H9 (cell line): ENCODE data around the gene ITGB6. TPM values are rescaled to one million over a fixed set of nuclear protein-coding genes. Genes with fewer than 3 reads are reported as not detected.

ENCODE experiments used
- DNase-seq: peaks from one replicate; pipeline ENCODE4 v3.0.0-alpha.2; 2017
- H2AFZ ChIP-seq: one replicate; pipeline ENCODE4 v1.6.1; 2013; ENCODE audit warnings: mild to moderate bottlenecking, low read length, control low read depth, moderate library complexity
- H2AK5ac ChIP-seq: 2 replicates; pipeline ENCODE4 v1.6.1; 2013; ENCODE audit warnings: low read length, control low read depth, mixed read lengths; ENCODE audit not compliant: insufficient read length
- H2BK120ac ChIP-seq: one replicate; pipeline ENCODE4 v1.6.1; 2013; ENCODE audit warnings: low read depth, mild to moderate bottlenecking, low read length, control low read depth, inconsistent platforms; ENCODE audit not compliant: poor library complexity, severe bottlenecking
- H2BK12ac ChIP-seq: 2 replicates; pipeline ENCODE4 v1.6.1; 2013; ENCODE audit warnings: low read length, control low read depth, mixed read lengths, low read depth; ENCODE audit not compliant: insufficient read length
- H2BK15ac ChIP-seq: 2 replicates; pipeline ENCODE4 v1.6.1; 2013; ENCODE audit warnings: low read depth, low read length, control low read depth
- H2BK20ac ChIP-seq: one replicate; pipeline ENCODE4 v1.6.1; 2013; ENCODE audit warnings: low read depth, mild to moderate bottlenecking, low read length, control low read depth, inconsistent platforms; ENCODE audit not compliant: poor library complexity, severe bottlenecking
- H2BK5ac ChIP-seq: 2 replicates; pipeline ENCODE4 v1.6.1; 2013; ENCODE audit warnings: low read length, control low read depth, mixed read lengths; ENCODE audit not compliant: insufficient read length
- H3K14ac ChIP-seq: 2 replicates; pipeline ENCODE4 v1.6.1; 2013; ENCODE audit warnings: low read length, control low read depth; ENCODE audit not compliant: insufficient read depth
- H3K18ac ChIP-seq: 2 replicates; pipeline ENCODE4 v1.6.1; 2013; ENCODE audit warnings: low read depth, mild to moderate bottlenecking, mixed read lengths, low read length, control low read depth; ENCODE audit not compliant: insufficient read length
- H3K23ac ChIP-seq: 2 replicates; pipeline ENCODE4 v1.6.1; 2013; ENCODE audit warnings: low read length, control low read depth, mixed read lengths, low read depth; ENCODE audit not compliant: insufficient read length
- H3K23me2 ChIP-seq: 2 replicates; pipeline ENCODE4 v1.6.1; 2013; ENCODE audit warnings: low read depth, mild to moderate bottlenecking, mixed read lengths, low read length, control low read depth; ENCODE audit not compliant: insufficient read length, poor library complexity, severe bottlenecking
- H3K27ac ChIP-seq: 2 replicates; pipeline ENCODE4 v1.5.1; 2013; ENCODE audit warnings: low read length, control low read depth, mixed read lengths, low read depth; ENCODE audit not compliant: insufficient read length
- H3K27me3 ChIP-seq: 2 replicates; pipeline ENCODE4 v1.6.1; 2013; ENCODE audit warnings: low read length, control low read depth, inconsistent platforms; ENCODE audit not compliant: insufficient read depth
- H3K4ac ChIP-seq: 2 replicates; pipeline ENCODE4 v1.6.1; 2013; ENCODE audit warnings: low read depth, mild to moderate bottlenecking, control low read depth, inconsistent platforms, low read length, moderate library complexity
- H3K4me1 ChIP-seq: 2 replicates; pipeline ENCODE4 v1.6.1; 2013; ENCODE audit warnings: low read length, control low read depth, inconsistent platforms; ENCODE audit not compliant: insufficient read depth
- H3K4me2 ChIP-seq: 2 replicates; pipeline ENCODE4 v1.6.1; 2013; ENCODE audit warnings: low read length, control low read depth, mixed read lengths; ENCODE audit not compliant: insufficient read length, insufficient read depth
- H3K56ac ChIP-seq: 2 replicates; pipeline ENCODE4 v1.6.1; 2013; ENCODE audit warnings: low read depth, mild to moderate bottlenecking, mixed read lengths, low read length, control low read depth; ENCODE audit not compliant: insufficient read length
- H3K79me1 ChIP-seq: 2 replicates; pipeline ENCODE4 v1.6.1; 2013; ENCODE audit warnings: low read depth, mild to moderate bottlenecking, moderate library complexity, low read length, control low read depth, inconsistent platforms; ENCODE audit not compliant: insufficient read depth, poor library complexity, severe bottlenecking
- H3K79me2 ChIP-seq: 2 replicates; pipeline ENCODE4 v1.6.1; 2013; ENCODE audit warnings: low read length, control low read depth, inconsistent platforms; ENCODE audit not compliant: insufficient read depth
- H3K9ac ChIP-seq: 2 replicates; pipeline ENCODE4 v1.6.1; 2013; ENCODE audit warnings: low read length, control low read depth, mixed read lengths; ENCODE audit not compliant: insufficient read length; ENCODE audit errors: extremely low read depth
- H3K9me3 ChIP-seq: one replicate; pipeline ENCODE4 v1.6.1; 2013; ENCODE audit warnings: low read depth, low read length, inconsistent platforms; ENCODE audit not compliant: control insufficient read depth
- H3T11ph ChIP-seq: one replicate; pipeline ENCODE4 v1.6.1; 2013; ENCODE audit warnings: mild to moderate bottlenecking, low read length, control low read depth, inconsistent platforms
- H4K20me1 ChIP-seq: one replicate; pipeline ENCODE4 v1.6.1; 2013; ENCODE audit not compliant: control insufficient read depth, insufficient read length, insufficient read depth
- H4K5ac ChIP-seq: 2 replicates; pipeline ENCODE4 v1.6.1; 2013; ENCODE audit warnings: low read depth, mild to moderate bottlenecking, mixed read lengths, low read length, control low read depth; ENCODE audit not compliant: insufficient read length
- H4K8ac ChIP-seq: replicated peaks from 2 replicates; pipeline ENCODE4 v1.6.1; 2013; ENCODE audit warnings: low read length, control low read depth, mixed read lengths, low read depth; ENCODE audit not compliant: insufficient read length
- H4K91ac ChIP-seq: 2 replicates; pipeline ENCODE4 v1.6.1; 2013; ENCODE audit warnings: low read depth, mild to moderate bottlenecking, moderate library complexity, mixed read lengths, low read length, control low read depth; ENCODE audit not compliant: insufficient read length
- H3K27ac Mint-ChIP-seq, 3 experiments: 2 replicates in 2 of 3; 3 replicates in 1 of 3; pipeline ENCODE4 v1.8.0; 2020 to 2021; ENCODE audit warnings: mixed read lengths in 3 of 3, mild to moderate bottlenecking in 1 of 3, moderate library complexity in 1 of 3
- H3K27me3 Mint-ChIP-seq: 2 replicates; pipeline ENCODE4 v1.8.0; 2021; ENCODE audit warnings: low read depth, mild to moderate bottlenecking, moderate library complexity, mixed read lengths
- H3K36me3 Mint-ChIP-seq, 3 experiments: 2 replicates in 2 of 3; 3 replicates in 1 of 3; pipeline ENCODE4 v1.8.0; 2020 to 2021; ENCODE audit warnings: low read depth in 3 of 3, mixed read lengths in 3 of 3; ENCODE audit not compliant: insufficient read depth in 1 of 3
- H3K4me1 Mint-ChIP-seq, 2 experiments: 2 replicates each; pipeline ENCODE4 v1.8.0; 2020; ENCODE audit warnings: mixed read lengths in 2 of 2
- H3K4me3 Mint-ChIP-seq, 2 experiments: 2 replicates in 1 of 2; 3 replicates in 1 of 2; pipeline ENCODE4 v1.8.0; 2020 to 2021; ENCODE audit warnings: mild to moderate bottlenecking in 2 of 2, mixed read lengths in 2 of 2, moderate library complexity in 1 of 2
- H3K9me3 Mint-ChIP-seq, 2 experiments: 2 replicates in 1 of 2; 3 replicates in 1 of 2; pipeline ENCODE4 v1.8.0; 2020; ENCODE audit warnings: mild to moderate bottlenecking in 2 of 2, mixed read lengths in 2 of 2, moderate library complexity in 1 of 2
- WGBS: extraction: QIAGEN DNeasy Blood & Tissue Kit; methylation state at CpG from one replicate; pipeline ENCODE4 v1.1.7; 2013; ENCODE audit warnings: missing lambda C conversion rate, low lambda C conversion rate, mixed read lengths; ENCODE audit not compliant: insufficient read length; ENCODE audit errors: extremely low coverage; 5-methylcytosine and 5-hydroxymethylcytosine counted together
- total RNA-seq: library from RNA; stranded (reverse); gene quantifications from 2 replicates; pipeline ENCODE4 v1.2.1, GENCODE V29; 2021
- TF ChIP-seq, protein P1 (sequence below): fragments of 200-600 bp; sonication (generic); conservative IDR thresholded peaks from 3 replicates; pipeline ENCODE4 v1.8.0; 2021; ENCODE audit warnings: antibody characterized with exemption, mild to moderate bottlenecking

ITGB6 gene
- total RNA-seq, 1 experiment from 2014 or later, result not detected

DNA sequence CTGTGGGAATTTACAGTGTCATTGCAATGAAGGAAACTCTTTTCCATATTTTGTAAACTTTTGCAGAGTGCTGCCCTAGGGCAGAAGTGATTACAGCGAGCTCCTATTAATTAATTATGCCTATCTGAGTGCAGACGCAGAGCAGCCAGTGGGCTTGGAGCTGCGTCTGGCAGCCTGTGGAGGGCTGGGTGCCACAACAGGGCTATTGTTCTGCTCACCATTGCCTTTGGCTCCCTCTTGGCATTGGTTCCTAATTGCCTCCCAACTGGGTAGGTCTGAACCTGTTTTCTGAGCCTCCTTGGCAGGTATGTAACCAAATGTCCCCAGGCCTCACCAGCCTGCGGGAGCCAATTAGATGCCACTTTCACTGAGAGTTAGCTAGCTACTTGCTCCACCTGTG is 25.6 kb upstream of the ITGB6 start:
- Histone ChIP-seq H3K27ac (no peak overlapping the region), H4K5ac (no peak overlapping the region), H3K18ac (no peak overlapping the region), H3K79me1 (no peaks in the 10 kb centered on the region), H3K23me2 (no peaks in the 10 kb centered on the region), H4K91ac (no peak overlapping the region), H2BK15ac (no peak overlapping the region), H2AFZ (no peak overlapping the region), H3K4ac (no peak overlapping the region), H3K56ac (no peak overlapping the region), H4K20me1 (no peaks in the 10 kb centered on the region), H3K9me3 (no peaks in the 10 kb centered on the region), H3K23ac (no peak overlapping the region), H3K4me2 (no peak overlapping the region), H2BK20ac (no peak overlapping the region), H3K9ac (no peak overlapping the region), H2BK12ac (no peak overlapping the region), H3T11ph (no peak overlapping the region), H3K4me1 (peaks cover 4% of the 10 kb centered on the region; the same call in 1 of the 2 replicates), H3K27me3 (no peaks in the 10 kb centered on the region), H4K8ac (no peak overlapping the region), H2BK5ac (no peak overlapping the region), H2AK5ac (no peak overlapping the region), H3K14ac (no peak overlapping the region), H2BK120ac (no peak overlapping the region), H3K79me2 (no peaks in the 10 kb centered on the region; the same call in 1 of the 2 replicates)
- DNase-seq, result no peak
- Mint-ChIP-seq H3K4me3 (no peak overlapping the region), H3K27me3 (no peaks in the 10 kb centered on the region), H3K9me3 (no peaks in the 10 kb centered on the region), H3K36me3 (no peaks in the 10 kb centered on the region), H3K27ac (no peak overlapping the region), H3K4me1 (peaks cover 10 to 12% of the 10 kb centered on the region in 2 experiments)
- TF ChIP-seq, protein P1, sequence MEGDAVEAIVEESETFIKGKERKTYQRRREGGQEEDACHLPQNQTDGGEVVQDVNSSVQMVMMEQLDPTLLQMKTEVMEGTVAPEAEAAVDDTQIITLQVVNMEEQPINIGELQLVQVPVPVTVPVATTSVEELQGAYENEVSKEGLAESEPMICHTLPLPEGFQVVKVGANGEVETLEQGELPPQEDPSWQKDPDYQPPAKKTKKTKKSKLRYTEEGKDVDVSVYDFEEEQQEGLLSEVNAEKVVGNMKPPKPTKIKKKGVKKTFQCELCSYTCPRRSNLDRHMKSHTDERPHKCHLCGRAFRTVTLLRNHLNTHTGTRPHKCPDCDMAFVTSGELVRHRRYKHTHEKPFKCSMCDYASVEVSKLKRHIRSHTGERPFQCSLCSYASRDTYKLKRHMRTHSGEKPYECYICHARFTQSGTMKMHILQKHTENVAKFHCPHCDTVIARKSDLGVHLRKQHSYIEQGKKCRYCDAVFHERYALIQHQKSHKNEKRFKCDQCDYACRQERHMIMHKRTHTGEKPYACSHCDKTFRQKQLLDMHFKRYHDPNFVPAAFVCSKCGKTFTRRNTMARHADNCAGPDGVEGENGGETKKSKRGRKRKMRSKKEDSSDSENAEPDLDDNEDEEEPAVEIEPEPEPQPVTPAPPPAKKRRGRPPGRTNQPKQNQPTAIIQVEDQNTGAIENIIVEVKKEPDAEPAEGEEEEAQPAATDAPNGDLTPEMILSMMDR, result no peak
- no CpG with 5 or more reads among the region's 4 CpGs for WGBS
